ENCODE measurements around the gene CDC42BPA. TPM values are rescaled to one million over a fixed set of nuclear protein-coding genes. Genes with fewer than 3 reads are reported as not detected.

CDC42BPA gene
- total and polyA plus RNA-seq, 2 of the 13 experiments (the other 11 are each of a cell fraction or from before 2014, with no cell fraction given): 6.5 to 16.0 TPM

- TF ChIP-seq RBFOX2 (IDR thresholded peaks at IDR 0.05; ENCODE audit: low read depth, low read length): peak; percentile 83
- no peak for TF ChIP-seq FOSL1 (CRISPR knock-in tag; IDR thresholded peaks at IDR 0.05; ENCODE audit: borderline replicate concordance)
- no peak for TF ChIP-seq MTA1 (CRISPR knock-in tag; IDR thresholded peaks at IDR 0.05; ENCODE audit: borderline replicate concordance)
- peak; percentile 35 to 85; a peak in 1 of 4 replicates for TF ChIP-seq KLF16 (CRISPR knock-in tag; IDR thresholded peaks at IDR 0.05)
- no peak for TF ChIP-seq ZNF777 (CRISPR knock-in tag; IDR thresholded peaks at IDR 0.05)
- TF ChIP-seq PAWR (CRISPR knock-in tag; IDR thresholded peaks at IDR 0.05; ENCODE audit: borderline replicate concordance): no peak
- no peak for TF ChIP-seq ZSCAN20 (CRISPR knock-in tag; IDR thresholded peaks at IDR 0.05; ENCODE audit: borderline replicate concordance)
- TF ChIP-seq SMAD9 (CRISPR knock-in tag; IDR thresholded peaks at IDR 0.05): no peak
- TF ChIP-seq JUN (CRISPR knock-in tag; IDR thresholded peaks at IDR 0.05): 0 out of 2 replicates have a peak, but pooled peaks have one; percentile 38
- 0 out of 2 replicates have a peak, but pooled peaks have one; percentile 20 for TF ChIP-seq ZNF205 (CRISPR knock-in tag; IDR thresholded peaks at IDR 0.05)
- TF ChIP-seq, protein P1, sequence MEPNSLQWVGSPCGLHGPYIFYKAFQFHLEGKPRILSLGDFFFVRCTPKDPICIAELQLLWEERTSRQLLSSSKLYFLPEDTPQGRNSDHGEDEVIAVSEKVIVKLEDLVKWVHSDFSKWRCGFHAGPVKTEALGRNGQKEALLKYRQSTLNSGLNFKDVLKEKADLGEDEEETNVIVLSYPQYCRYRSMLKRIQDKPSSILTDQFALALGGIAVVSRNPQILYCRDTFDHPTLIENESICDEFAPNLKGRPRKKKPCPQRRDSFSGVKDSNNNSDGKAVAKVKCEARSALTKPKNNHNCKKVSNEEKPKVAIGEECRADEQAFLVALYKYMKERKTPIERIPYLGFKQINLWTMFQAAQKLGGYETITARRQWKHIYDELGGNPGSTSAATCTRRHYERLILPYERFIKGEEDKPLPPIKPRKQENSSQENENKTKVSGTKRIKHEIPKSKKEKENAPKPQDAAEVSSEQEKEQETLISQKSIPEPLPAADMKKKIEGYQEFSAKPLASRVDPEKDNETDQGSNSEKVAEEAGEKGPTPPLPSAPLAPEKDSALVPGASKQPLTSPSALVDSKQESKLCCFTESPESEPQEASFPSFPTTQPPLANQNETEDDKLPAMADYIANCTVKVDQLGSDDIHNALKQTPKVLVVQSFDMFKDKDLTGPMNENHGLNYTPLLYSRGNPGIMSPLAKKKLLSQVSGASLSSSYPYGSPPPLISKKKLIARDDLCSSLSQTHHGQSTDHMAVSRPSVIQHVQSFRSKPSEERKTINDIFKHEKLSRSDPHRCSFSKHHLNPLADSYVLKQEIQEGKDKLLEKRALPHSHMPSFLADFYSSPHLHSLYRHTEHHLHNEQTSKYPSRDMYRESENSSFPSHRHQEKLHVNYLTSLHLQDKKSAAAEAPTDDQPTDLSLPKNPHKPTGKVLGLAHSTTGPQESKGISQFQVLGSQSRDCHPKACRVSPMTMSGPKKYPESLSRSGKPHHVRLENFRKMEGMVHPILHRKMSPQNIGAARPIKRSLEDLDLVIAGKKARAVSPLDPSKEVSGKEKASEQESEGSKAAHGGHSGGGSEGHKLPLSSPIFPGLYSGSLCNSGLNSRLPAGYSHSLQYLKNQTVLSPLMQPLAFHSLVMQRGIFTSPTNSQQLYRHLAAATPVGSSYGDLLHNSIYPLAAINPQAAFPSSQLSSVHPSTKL (CRISPR knock-in tag; IDR thresholded peaks at IDR 0.05): 0 out of 2 replicates have a peak, but pooled peaks have one; percentile 2
- TF ChIP-seq PHF21A (CRISPR knock-in tag; IDR thresholded peaks at IDR 0.05): peak; percentile 82
- no peak for TF ChIP-seq RFXANK (CRISPR knock-in tag; IDR thresholded peaks at IDR 0.05)
- peak; percentile 95 for TF ChIP-seq BHLHE40 (IDR thresholded peaks at IDR 0.05; ENCODE audit: low read length)
- peak; percentile 22; the same call in 1 of the 2 replicates for TF ChIP-seq SIX4 (CRISPR knock-in tag; IDR thresholded peaks at IDR 0.05)
- TF ChIP-seq YEATS4 (CRISPR knock-in tag; IDR thresholded peaks at IDR 0.05; ENCODE audit: borderline replicate concordance): peak; percentile 74
- no peak; the same call in 1 of the 2 replicates for TF ChIP-seq ZNF501 (CRISPR knock-in tag; IDR thresholded peaks at IDR 0.05)
- TF ChIP-seq HMGXB4 (CRISPR knock-in tag; IDR thresholded peaks at IDR 0.05; ENCODE audit: borderline replicate concordance in 1 of 2, low read depth in 1 of 2): peak in 1 of 2 experiments; percentile 36; a peak in 3 of 4 replicates
- peak; percentile 2; the same call in 1 of the 2 replicates for TF ChIP-seq ZNF563 (CRISPR knock-in tag; IDR thresholded peaks at IDR 0.05)
- TF ChIP-seq IRF2 (CRISPR knock-in tag; IDR thresholded peaks at IDR 0.05): no peak; the same call in none of the 2 replicates
- peak; percentile 56; the same call in 1 of the 2 replicates for TF ChIP-seq ZNF431 (CRISPR knock-in tag; IDR thresholded peaks at IDR 0.05; ENCODE audit: borderline replicate concordance, low read depth)
- TF ChIP-seq THAP11 (CRISPR knock-in tag; IDR thresholded peaks at IDR 0.05): peak; percentile 72
- TF ChIP-seq ZNF572 (CRISPR knock-in tag; IDR thresholded peaks at IDR 0.05): 0 out of 2 replicates have a peak, but pooled peaks have one; percentile 24
- no peak; the same call in 1 of the 2 replicates for TF ChIP-seq ESRRA (CRISPR knock-in tag; IDR thresholded peaks at IDR 0.05; ENCODE audit: low read depth)
- peak; percentile 32; the same call in 1 of the 2 replicates for TF ChIP-seq ZNF101 (CRISPR knock-in tag; IDR thresholded peaks at IDR 0.05; ENCODE audit: borderline replicate concordance, low read depth)
- TF ChIP-seq ZNF3 (CRISPR knock-in tag; IDR thresholded peaks at IDR 0.05): no peak
Observed at GRCh38 chr1:226940029-226940805, 378.1 kb downstream of the CDC42BPA start, which contains the start of gene COQ8A (continued).
